C4-2B (cell line): ENCODE results near the gene GPR146.

ENCODE experiments used
- CTCF ChIP-seq: fragments of 450-650 bp; conservative IDR thresholded peaks from 2 replicates; pipeline ENCODE4 v1.5.1; 2017; ENCODE audit warnings: mild to moderate bottlenecking
- ZFX ChIP-seq: fragments of 450-650 bp; IDR thresholded peaks from 2 replicates; pipeline ENCODE4 v1.6.1; 2017

GRCh38 chr7:1092161-1092632 lies 47.9 kb downstream of the GPR146 start:
- no peak for TF ChIP-seq CTCF
- no peak for TF ChIP-seq ZFX
